GF-D8 (cell line): ENCODE measurements around the gene ADAMTS2.

Experiments
- DNase-seq: peaks from one replicate; lab custom pipeline; 2025; lab: John Stamatoyannopoulos, UW

ADAMTS2 gene

GRCh38 chr5:179193746-179194145 lies 151.5 kb downstream of the ADAMTS2 start:
- DNase-seq = no peak

GRCh38 chr5:179192891-179193470 lies 152.3 kb downstream of the ADAMTS2 start:
- DNase-seq = no peak

- no peak for DNase-seq
Observed at GRCh38 chr5:179192185-179192890, 152.9 kb downstream of the ADAMTS2 start.

- no peak for DNase-seq
Observed at GRCh38 chr5:179191506-179192184, 153.6 kb downstream of the ADAMTS2 start.

GRCh38 chr5:179190851-179191505 lies 154.3 kb downstream of the ADAMTS2 start:
- DNase-seq = no peak

- no peak for DNase-seq
Observed at GRCh38 chr5:179188636-179189035, 156.6 kb downstream of the ADAMTS2 start.

- DNase-seq = no peak
Observed at GRCh38 chr5:179187681-179188575, 157.3 kb downstream of the ADAMTS2 start.

- DNase-seq = no peak
Observed at GRCh38 chr5:179187229-179187678, 158.0 kb downstream of the ADAMTS2 start.

GRCh38 chr5:179186801-179187200 lies 158.5 kb downstream of the ADAMTS2 start:
- DNase-seq = no peak

- DNase-seq = no peak
Observed at GRCh38 chr5:179185941-179186411, 159.3 kb downstream of the ADAMTS2 start.

- no peak for DNase-seq
Observed at GRCh38 chr5:179185256-179185940, 159.9 kb downstream of the ADAMTS2 start.

GRCh38 chr5:179184521-179185050 lies 160.7 kb downstream of the ADAMTS2 start:
- DNase-seq = no peak

GRCh38 chr5:179183481-179183880 lies 161.8 kb downstream of the ADAMTS2 start:
- no peak for DNase-seq

- no peak for DNase-seq
Observed at GRCh38 chr5:179182601-179183000, 162.7 kb downstream of the ADAMTS2 start.

GRCh38 chr5:179181988-179182387 lies 163.3 kb downstream of the ADAMTS2 start:
- no peak for DNase-seq

GRCh38 chr5:179180921-179181645 lies 164.2 kb downstream of the ADAMTS2 start:
- no peak for DNase-seq

GRCh38 chr5:179180061-179180610 lies 165.1 kb downstream of the ADAMTS2 start:
- DNase-seq = no peak

- DNase-seq = no peak
Observed at GRCh38 chr5:179177711-179178575, 167.3 kb downstream of the ADAMTS2 start.
